AG10803 (cell line): ENCODE measurements around the gene SEMA4D.

ENCODE experiments used
- DNase-seq: peaks from one replicate; pipeline ENCODE4 v3.0.0; 2010; ENCODE audit warnings: low read depth
- H3K4me3 ChIP-seq: 2 replicates; pipeline ENCODE4 v1.5.1; 2011; ENCODE audit warnings: mild to moderate bottlenecking, low read length, control low read depth
- CTCF ChIP-seq: conservative IDR thresholded peaks from 2 replicates; pipeline ENCODE4 v1.5.1; 2011; ENCODE audit warnings: mild to moderate bottlenecking, low read length, control low read depth, inconsistent platforms

SEMA4D gene

GRCh38 chr9:89425921-89426383 lies 72.0 kb downstream of the SEMA4D start:
- H3K4me3 ChIP-seq = no peak overlapping the region
- no peak for DNase-seq
- no peak for TF ChIP-seq CTCF

- DNase-seq = no peak
- TF ChIP-seq CTCF = no peak
- no peak overlapping the region for H3K4me3 ChIP-seq
These were observed 72.7 kb downstream of the SEMA4D start for GRCh38 chr9:89425024-89425805.

GRCh38 chr9:89422151-89422975 lies 75.5 kb downstream of the SEMA4D start:
- no peak overlapping the region for H3K4me3 ChIP-seq
- no peak for TF ChIP-seq CTCF
- DNase-seq = no peak

GRCh38 chr9:89421595-89421994 lies 76.3 kb downstream of the SEMA4D start:
- H3K4me3 ChIP-seq = no peak overlapping the region
- DNase-seq = no peak
- no peak for TF ChIP-seq CTCF

GRCh38 chr9:89420397-89421178 lies 77.3 kb downstream of the SEMA4D start:
- DNase-seq = no peak
- no peak overlapping the region for H3K4me3 ChIP-seq
- no peak for TF ChIP-seq CTCF

GRCh38 chr9:89419978-89420394 lies 77.9 kb downstream of the SEMA4D start:
- TF ChIP-seq CTCF = no peak
- DNase-seq = no peak
- no peak overlapping the region for H3K4me3 ChIP-seq
